Left ventricle myocardium superior (tissue), 1 donor: ENCODE results near the gene SPON2. TPM values are rescaled to one million over a fixed set of nuclear protein-coding genes. Genes with fewer than 3 reads are reported as not detected.

Source experiments
- ATAC-seq: fragments of 200-7000 bp; cut with Tn5 transposase; one replicate; pipeline ENCODE4 v1.9.1; 2020; ENCODE audit warnings: mild to moderate bottlenecking, moderate library complexity
- DNase-seq: peaks from one replicate; pipeline ENCODE4 v3.0.0-alpha.2; 2020
- intact Hi-C: fragments of 100-400 bp; cut with micrococcal nuclease; formaldehyde crosslinking; loops from one replicate; pipeline ENCODE4 v1.11.0; 2022
- total RNA-seq: library from RNA; stranded (reverse); fragmentation: NEBNext Ultra II Directional; extraction: Animal tissue kit (Norgen Biotek cat#: 25700); gene quantifications from one replicate; pipeline ENCODE4 v1.2.1, GENCODE V29; 2021
- donor health status: DM: no; HTN: yes; CAD: no; lungs with severe emphysema.

The SPON2 gene
- total RNA-seq, 1 donor from 2014 or later = 22.8 TPM

- ATAC-seq (no peak), DNase-seq (no peak)
- intact Hi-C loops = no loop called here
Measured at GRCh38 chr4:1124818-1125217, 47.6 kb downstream of the SPON2 start.

- ATAC-seq (no peak), DNase-seq (no peak)
- intact Hi-C loops = no loop called here
Measured at GRCh38 chr4:1122505-1122904, 49.9 kb downstream of the SPON2 start.

Other genes with a start within 250 kb of the SPON2 start
- 29.7 TPM for gene GAK, start 240.3 kb downstream of the SPON2 start, total RNA-seq
- 19.8 TPM for gene TMEM175, start 240.1 kb downstream of the SPON2 start, total RNA-seq
- gene DGKQ, start 199.0 kb downstream of the SPON2 start, total RNA-seq = 3.6 TPM
- 8.7 TPM for gene IDUA, start 185.5 kb downstream of the SPON2 start, total RNA-seq
- gene SLC26A1, start 179.2 kb downstream of the SPON2 start, total RNA-seq = not detected
- gene FGFRL1, start 161.0 kb downstream of the SPON2 start, total RNA-seq = 26.6 TPM
- 0.62 TPM for gene RNF212, start 59.0 kb downstream of the SPON2 start, total RNA-seq
- 133 TPM for gene CTBP1, start 76.5 kb upstream of the SPON2 start, total RNA-seq
- 49.6 TPM for gene MAEA, start 117.3 kb upstream of the SPON2 start, total RNA-seq
- 5.9 TPM for gene UVSSA, start 174.6 kb upstream of the SPON2 start, total RNA-seq
- not detected for gene NKX1-1, start 233.9 kb upstream of the SPON2 start, total RNA-seq